Mesendoderm (in vitro differentiated cells): Measurements from ENCODE around the gene ERP29. TPM values are rescaled to one million over a fixed set of nuclear protein-coding genes. Genes with fewer than 3 reads are reported as not detected.

Source experiments
- DNase-seq: peaks from one replicate; pipeline ENCODE4 v3.0.0; 2013
- H2AK5ac ChIP-seq: 2 replicates; pipeline ENCODE4 v1.6.1; 2013; ENCODE audit warnings: low read length, inconsistent platforms
- H2BK120ac ChIP-seq: 2 replicates; pipeline ENCODE4 v1.6.1; 2013; ENCODE audit warnings: low read depth, mild to moderate bottlenecking, low read length, moderate library complexity, mixed read lengths
- H2BK15ac ChIP-seq: replicated peaks from 2 replicates; pipeline ENCODE4 v1.6.1; 2013; ENCODE audit warnings: low read depth, mild to moderate bottlenecking, moderate library complexity
- H2BK5ac ChIP-seq: 2 replicates; pipeline ENCODE4 v1.6.1; 2013; ENCODE audit warnings: low read length, inconsistent platforms
- H3K18ac ChIP-seq: 2 replicates; pipeline ENCODE4 v1.6.1; 2013; ENCODE audit warnings: mild to moderate bottlenecking, low read length, mixed read lengths
- H3K23ac ChIP-seq: one replicate; pipeline ENCODE4 v1.6.1; 2013; ENCODE audit warnings: low read length
- H3K27ac ChIP-seq: 2 replicates; pipeline ENCODE4 v1.5.1; 2013; ENCODE audit warnings: low read depth, mild to moderate bottlenecking, inconsistent platforms, low read length, moderate library complexity
- H3K27me3 ChIP-seq: 2 replicates; pipeline ENCODE4 v1.6.1; 2013; ENCODE audit warnings: low read length, control low read depth, mild to moderate bottlenecking, inconsistent platforms; ENCODE audit not compliant: insufficient read depth, poor library complexity
- H3K36me3 ChIP-seq: 2 replicates; pipeline ENCODE4 v1.6.1; 2013; ENCODE audit warnings: low read length, inconsistent platforms; ENCODE audit not compliant: control insufficient read depth, insufficient read depth
- H3K4ac ChIP-seq: one replicate; pipeline ENCODE4 v1.6.1; 2013; ENCODE audit warnings: low read depth, mild to moderate bottlenecking, low read length, moderate library complexity
- H3K4me1 ChIP-seq: 2 replicates; pipeline ENCODE4 v1.6.1; 2013; ENCODE audit warnings: low read depth, low read length, inconsistent platforms; ENCODE audit not compliant: control insufficient read depth
- H3K4me2 ChIP-seq: 2 replicates; pipeline ENCODE4 v1.6.1; 2013; ENCODE audit warnings: low read length
- H3K4me3 ChIP-seq: 2 replicates; pipeline ENCODE4 v1.5.1; 2013; ENCODE audit warnings: mild to moderate bottlenecking, low read length
- H3K56ac ChIP-seq: one replicate; pipeline ENCODE4 v1.6.1; 2013; ENCODE audit warnings: low read length
- H3K79me1 ChIP-seq: 2 replicates; pipeline ENCODE4 v1.6.1; 2013; ENCODE audit warnings: low read length, inconsistent platforms
- H3K79me2 ChIP-seq: 2 replicates; pipeline ENCODE4 v1.6.1; 2013; ENCODE audit warnings: mild to moderate bottlenecking, low read length; ENCODE audit not compliant: control insufficient read depth, insufficient read depth
- H3K9ac ChIP-seq: 2 replicates; pipeline ENCODE4 v1.6.1; 2013; ENCODE audit warnings: low read length, inconsistent platforms
- H4K5ac ChIP-seq: one replicate; pipeline ENCODE4 v1.6.1; 2013; ENCODE audit warnings: low read length
- H4K8ac ChIP-seq: one replicate; pipeline ENCODE4 v1.6.1; 2013; ENCODE audit warnings: low read depth, mild to moderate bottlenecking, control low read depth, low read length, moderate library complexity
- WGBS: extraction: QIAGEN DNeasy Blood & Tissue Kit; methylation state at CpG from one replicate; pipeline ENCODE4 v1.1.7; 2013; ENCODE audit warnings: low lambda C conversion rate, missing lambda C conversion rate; ENCODE audit not compliant: insufficient coverage; ENCODE audit errors: extremely low coverage; 5-methylcytosine and 5-hydroxymethylcytosine counted together
- small RNA-seq: library from polyadenylated mRNA; stranded (forward); fragments of <200 nt; extraction: miRNeasy Mini kit (QIAGEN cat#:217004); gene quantifications from one replicate; pipeline ENCODE3, GENCODE V24; 2013; ENCODE audit not compliant: insufficient read depth

ERP29 gene

DNA sequence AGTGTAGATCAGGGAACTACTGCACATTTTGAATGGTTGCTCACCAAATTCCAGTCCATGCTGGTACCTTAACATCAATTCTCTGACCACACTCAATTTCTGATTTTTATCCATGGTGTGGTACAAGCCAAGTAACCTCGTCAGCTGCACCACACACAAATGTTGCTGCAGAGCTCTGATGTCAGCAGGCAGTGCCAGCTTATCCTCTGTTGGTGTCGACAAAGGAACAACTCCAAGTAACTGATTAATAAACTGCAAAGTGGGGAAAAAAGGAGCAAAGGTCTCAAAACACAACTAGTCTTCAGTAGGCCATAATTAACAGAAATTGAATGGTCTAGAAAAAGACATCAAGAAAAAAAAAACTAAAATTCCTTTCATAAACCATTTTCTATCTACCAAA, 47.9 kb downstream of the ERP29 start:
- Histone ChIP-seq H3K23ac (no peak overlapping the region), H3K27ac (no peak overlapping the region), H3K79me2 (no peaks in the 10 kb centered on the region), H2BK5ac (no peak overlapping the region), H2BK120ac (no peak overlapping the region), H3K27me3 (no peaks in the 10 kb centered on the region), H2AK5ac (no peak overlapping the region), H3K4ac (no peak overlapping the region), H4K5ac (no peak overlapping the region), H4K8ac (no peak overlapping the region), H3K56ac (no peak overlapping the region), H3K18ac (no peak overlapping the region), H3K4me2 (no peak overlapping the region), H3K79me1 (peaks cover 2% of the 10 kb centered on the region), H3K36me3 (peaks cover 6% of the 10 kb centered on the region), H3K4me1 (no peaks in the 10 kb centered on the region), H2BK15ac (no peak overlapping the region), H3K4me3 (no peak overlapping the region), H3K9ac (no peak overlapping the region)
- no peak for DNase-seq
- WGBS: no CpG with 5 or more reads among the region's 2 CpGs

DNA sequence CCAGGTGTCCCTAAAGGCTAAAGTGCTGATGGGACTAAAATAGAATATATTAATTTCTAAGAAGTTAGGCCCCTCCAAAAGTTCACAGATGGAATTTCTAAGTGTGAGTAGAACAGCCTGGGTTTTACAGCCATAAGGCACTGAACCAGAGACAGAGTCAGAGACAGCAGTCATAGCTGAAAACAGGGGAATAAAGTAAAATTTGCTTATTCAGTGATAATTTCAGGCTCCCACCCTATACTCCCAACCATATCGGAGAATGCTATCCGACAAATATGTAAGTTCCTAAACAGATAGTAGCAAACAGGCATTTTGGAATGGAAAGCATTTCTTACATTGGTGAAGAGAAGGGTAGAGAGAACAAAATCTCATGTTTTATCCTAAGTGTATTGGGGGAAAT, 50.0 kb downstream of the ERP29 start:
- Histone ChIP-seq H3K4ac (no peak overlapping the region), H3K4me2 (no peak overlapping the region), H4K5ac (no peak overlapping the region), H3K36me3 (peaks cover 8% of the 10 kb centered on the region), H3K79me2 (no peaks in the 10 kb centered on the region), H3K27ac (no peak overlapping the region), H3K27me3 (no peaks in the 10 kb centered on the region), H2BK15ac (no peak overlapping the region), H2BK5ac (no peak overlapping the region), H3K4me1 (no peaks in the 10 kb centered on the region), H3K23ac (no peak overlapping the region), H3K18ac (no peak overlapping the region), H3K4me3 (no peak overlapping the region), H3K56ac (no peak overlapping the region), H3K9ac (no peak overlapping the region), H4K8ac (no peak overlapping the region), H2BK120ac (no peak overlapping the region), H3K79me1 (peaks cover 2% of the 10 kb centered on the region), H2AK5ac (no peak overlapping the region)
- no peak for DNase-seq
- WGBS: no CpG with 5 or more reads among the region's 2 CpGs

DNA sequence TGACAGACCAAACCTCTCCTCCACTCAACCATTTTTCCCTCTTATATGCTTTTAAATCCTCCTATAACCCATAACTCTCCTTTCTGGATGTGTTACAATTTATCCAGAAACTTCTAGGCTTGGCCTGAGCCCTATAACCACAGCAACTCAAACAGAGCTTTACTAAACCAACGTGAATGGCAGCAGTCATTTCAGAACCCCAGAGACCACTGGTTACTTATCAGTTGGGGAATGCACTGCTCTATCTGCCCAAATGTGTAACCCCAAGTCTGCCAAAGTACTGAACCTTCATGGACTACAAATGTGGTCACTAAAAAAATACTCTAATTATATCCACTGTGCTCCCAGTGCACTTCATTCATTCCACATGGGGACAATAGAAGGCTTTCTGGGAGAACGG, 53.3 kb downstream of the ERP29 start:
- H3K56ac ChIP-seq: no peak overlapping the region
- H3K27ac ChIP-seq: no peak overlapping the region
- no peak overlapping the region for H3K23ac ChIP-seq
- H3K79me1 ChIP-seq: no peaks in the 10 kb centered on the region
- DNase-seq: no peak
- no peak overlapping the region for H2BK15ac ChIP-seq
- H3K18ac ChIP-seq: no peak overlapping the region
- no peak overlapping the region for H3K9ac ChIP-seq
- H3K27me3 ChIP-seq: no peaks in the 10 kb centered on the region
- no peak overlapping the region for H2AK5ac ChIP-seq
- no peak overlapping the region for H2BK5ac ChIP-seq
- no CpG with 5 or more reads among the region's 2 CpGs for WGBS
- no peaks in the 10 kb centered on the region for H3K79me2 ChIP-seq
- H3K36me3 ChIP-seq: peaks cover 11% of the 10 kb centered on the region
- no peak overlapping the region for H4K5ac ChIP-seq
- no peaks in the 10 kb centered on the region for H3K4me1 ChIP-seq
- H3K4me2 ChIP-seq: no peak overlapping the region
- no peak overlapping the region for H3K4me3 ChIP-seq
- H2BK120ac ChIP-seq: no peak overlapping the region
- H3K4ac ChIP-seq: no peak overlapping the region
- no peak overlapping the region for H4K8ac ChIP-seq

Small RNAs within 50 kb of the gene (small RNA-seq; reads per million reads assigned to genes)
- gene AC004024.1 (not detected), gene MIR3657 (not detected), gene RF00019 (not detected)
